Measurements from ENCODE around the gene PEX7. TPM values are rescaled to one million over a fixed set of nuclear protein-coding genes. Genes with fewer than 3 reads are reported as not detected.

Gene PEX7
- polyA plus RNA-seq, 2 donors: 2.0 to 7.0 TPM

Other genes with a start within 250 kb of the PEX7 start
- 1 to 10 TPM; 5.2 to 5.6 TPM for gene MAP3K5, start 30.1 kb upstream of the PEX7 start, polyA plus RNA-seq
- gene SLC35D3, start 99.7 kb downstream of the PEX7 start, polyA plus RNA-seq: under 1 TPM in 1 of 2 donors, not detected in 1; 0.02 TPM
- 1 to 10 TPM; 4.6 to 5.2 TPM for gene IL20RA, start 222.4 kb downstream of the PEX7 start, polyA plus RNA-seq

Measured in esophagus (tissue), 2 donors.